HepG2 (cell line): ENCODE results near the gene SUPT6H. TPM values are rescaled to one million over a fixed set of nuclear protein-coding genes. Genes with fewer than 3 reads are reported as not detected.

Source experiments
- ATF1 ChIP-seq: IDR thresholded peaks from 2 replicates; pipeline ENCODE4 v1.6.1; 2016; ENCODE audit warnings: mild to moderate bottlenecking, control low read depth
- CBX5 ChIP-seq: sonication (generic); formaldehyde crosslinking; IDR thresholded peaks from 2 replicates; pipeline ENCODE4 v1.4.0; 2020; ENCODE audit warnings: missing genetic modification reagents, borderline replicate concordance
- CEBPZ ChIP-seq: IDR thresholded peaks from 2 replicates; pipeline ENCODE4 v1.6.1; 2012; ENCODE audit warnings: low read length, improper control_type of control experiment
- GATA4 ChIP-seq: sonication (generic); IDR thresholded peaks from 2 replicates; pipeline ENCODE4 v1.6.1; 2016; ENCODE audit warnings: antibody characterized with exemption, low read depth, borderline replicate concordance
- MEF2D ChIP-seq: sonication (generic); formaldehyde crosslinking; IDR thresholded peaks from 2 replicates; pipeline ENCODE4 v1.5.1; 2020; ENCODE audit warnings: mild to moderate bottlenecking, missing genetic modification reagents
- PHB2 ChIP-seq: fragments of 450-650 bp; IDR thresholded peaks from 2 replicates; pipeline ENCODE4 v1.6.1; 2018; ENCODE audit not compliant: partially characterized antibody
- RFX3 ChIP-seq: IDR thresholded peaks from 2 replicates; pipeline ENCODE4 v1.6.1; 2016; ENCODE audit warnings: missing biosample characterization, missing genetic modification reagents
- SAFB2 ChIP-seq: sonication (generic); formaldehyde crosslinking; IDR thresholded peaks from 2 replicates; pipeline ENCODE4 v1.5.1; 2020; ENCODE audit warnings: missing genetic modification reagents, low read depth, mild to moderate bottlenecking, borderline replicate concordance
- SKI ChIP-seq: fragments of 450-650 bp; IDR thresholded peaks from one replicate; pipeline ENCODE4 v1.6.1; 2018; ENCODE audit warnings: mild to moderate bottlenecking; ENCODE audit not compliant: partially characterized antibody
- TBL1XR1 ChIP-seq: fragments of 150-350 bp; IDR thresholded peaks from 2 replicates; pipeline ENCODE4 v1.6.1; 2014; ENCODE audit warnings: borderline replicate concordance, low read length; ENCODE audit not compliant: partially characterized antibody
- TFDP1 ChIP-seq: IDR thresholded peaks from 2 replicates; pipeline ENCODE4 v1.6.1; 2016; ENCODE audit warnings: missing compliant biosample characterization, missing genetic modification reagents, borderline replicate concordance
- ZFP36 ChIP-seq: fragments of 150-350 bp; IDR thresholded peaks from 2 replicates; pipeline ENCODE4 v1.6.1; 2018; ENCODE audit warnings: borderline replicate concordance, low read length, low read depth; ENCODE audit not compliant: partially characterized antibody
- ZIK1 ChIP-seq: sonication (generic); formaldehyde crosslinking; IDR thresholded peaks from 2 replicates; pipeline ENCODE4 v1.5.0; 2020; ENCODE audit warnings: mild to moderate bottlenecking, low read depth, missing genetic modification reagents, borderline replicate concordance
- ZNF264 ChIP-seq: sonication (generic); formaldehyde crosslinking; IDR thresholded peaks from 2 replicates; pipeline ENCODE4 v1.4.0; 2020; ENCODE audit warnings: missing genetic modification reagents
- ZNF275 ChIP-seq: sonication (generic); formaldehyde crosslinking; IDR thresholded peaks from 2 replicates; pipeline ENCODE4 v1.8.0; 2022; ENCODE audit warnings: missing genetic modification reagents, mild to moderate bottlenecking, inconsistent platforms, borderline replicate concordance
- ZNF432 ChIP-seq: sonication (generic); formaldehyde crosslinking; IDR thresholded peaks from 2 replicates; pipeline ENCODE4 v1.5.0; 2020; ENCODE audit warnings: missing genetic modification reagents, mild to moderate bottlenecking, borderline replicate concordance
- ZNF564 ChIP-seq: sonication (generic); formaldehyde crosslinking; IDR thresholded peaks from 2 replicates; pipeline ENCODE4 v1.8.1; 2023; ENCODE audit warnings: mild to moderate bottlenecking, missing genetic modification reagents
- ZNF782 ChIP-seq: sonication (generic); formaldehyde crosslinking; IDR thresholded peaks from 2 replicates; pipeline ENCODE4 v1.4.0; 2020; ENCODE audit warnings: missing genetic modification reagents, mild to moderate bottlenecking, borderline replicate concordance
- polyA plus RNA-seq, 8 experiments: library from polyadenylated mRNA; depleted of rRNA in 3 of 8; stranded (reverse) in 7 of 8; unstranded in 1 of 8; fragments of >200 nt; fragmentation: Illumina TruSeq in 4 of 8; extraction: Trizol in 4 of 8; gene quantifications; 2 replicates each; pipeline versions ENCODE4 v1.2.1 to v1.2.3, GENCODE V29; 2011 to 2016; ENCODE audit warnings: low read depth in 4 of 8, missing spikeins in 1 of 8, mixed read lengths in 1 of 8; ENCODE audit not compliant: insufficient read depth in 1 of 8
- total RNA-seq, 5 experiments: library from RNA; depleted of rRNA; stranded (reverse); fragments of >200 nt; fragmentation: Illumina TruSeq; extraction: Trizol; gene quantifications; 2 replicates each; pipeline ENCODE4 v1.2.3, GENCODE V29; 2016; ENCODE audit warnings: low read depth in 1 of 5
- TF ChIP-seq, protein P1 (sequence below): sonication (generic); formaldehyde crosslinking; IDR thresholded peaks from 2 replicates; pipeline ENCODE4 v1.8.0; 2022; ENCODE audit warnings: low read depth, missing genetic modification reagents

Gene SUPT6H
- total and polyA plus RNA-seq, 2 of the 13 experiments (the other 11 are each of a cell fraction or from before 2014, with no cell fraction given), result 32.7 to 39.9 TPM

DNA sequence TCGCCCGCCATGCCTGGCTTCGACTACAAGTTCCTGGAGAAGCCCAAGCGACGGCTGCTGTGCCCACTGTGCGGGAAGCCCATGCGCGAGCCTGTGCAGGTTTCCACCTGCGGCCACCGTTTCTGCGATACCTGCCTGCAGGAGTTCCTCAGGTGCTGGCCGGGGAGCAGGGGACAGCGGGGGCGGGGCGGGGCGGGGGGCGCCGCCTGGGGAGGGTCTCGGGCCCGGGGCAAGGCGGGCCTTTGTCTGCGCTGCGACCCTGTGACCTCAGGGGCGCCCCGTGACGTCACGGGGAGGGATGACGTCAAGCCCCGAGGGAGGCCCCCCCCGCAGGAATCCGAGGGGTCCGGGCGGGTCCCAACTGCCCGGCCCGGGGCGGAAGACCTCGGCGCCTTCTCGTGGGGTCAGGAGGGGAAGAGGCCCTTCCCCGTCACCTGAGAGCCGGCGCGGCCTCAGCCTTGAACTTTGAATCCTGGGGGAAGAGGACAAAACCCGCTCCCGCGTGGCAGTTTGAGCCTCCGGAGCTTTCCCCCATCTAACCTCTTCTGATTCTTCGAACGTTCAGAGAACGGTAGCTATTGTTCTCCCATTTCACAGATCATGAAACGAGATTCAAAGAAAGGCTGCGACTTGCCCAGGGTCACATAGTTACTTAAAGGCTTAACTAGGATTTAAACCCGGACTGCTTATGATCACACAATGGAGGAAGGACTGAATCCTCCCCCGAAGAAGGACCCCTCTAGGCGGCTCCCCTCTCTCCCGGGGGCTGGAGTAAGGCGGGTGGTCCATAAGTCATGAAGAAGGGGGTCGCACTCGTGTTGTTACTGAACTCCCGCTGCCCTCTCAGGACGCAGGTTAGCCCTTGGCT lies 82.3 kb downstream of the SUPT6H start (continued):
- TF ChIP-seq ZNF275 (CRISPR knock-in tag), result no peak
- TF ChIP-seq CBX5, result no peak
- no peak for TF ChIP-seq ZNF432
- no peak for TF ChIP-seq ZFP36
- TF ChIP-seq, protein P1, sequence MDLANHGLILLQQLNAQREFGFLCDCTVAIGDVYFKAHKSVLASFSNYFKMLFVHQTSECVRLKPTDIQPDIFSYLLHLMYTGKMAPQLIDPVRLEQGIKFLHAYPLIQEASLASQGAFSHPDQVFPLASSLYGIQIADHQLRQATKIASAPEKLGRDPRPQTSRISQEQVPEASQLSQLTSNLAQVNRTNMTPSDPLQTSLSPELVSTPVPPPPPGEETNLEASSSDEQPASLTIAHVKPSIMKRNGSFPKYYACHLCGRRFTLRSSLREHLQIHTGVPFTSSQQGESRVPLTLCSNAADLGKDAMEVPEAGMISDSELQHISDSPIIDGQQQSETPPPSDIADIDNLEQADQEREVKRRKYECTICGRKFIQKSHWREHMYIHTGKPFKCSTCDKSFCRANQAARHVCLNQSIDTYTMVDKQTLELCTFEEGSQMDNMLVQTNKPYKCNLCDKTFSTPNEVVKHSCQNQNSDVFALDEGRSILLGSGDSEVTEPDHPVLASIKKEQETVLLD (CRISPR knock-in tag), result peak; percentile 62; the same call in 1 of the 2 replicates
- no peak for TF ChIP-seq CEBPZ
- no peak; the same call in none of the 2 replicates for TF ChIP-seq SAFB2 (CRISPR knock-in tag)
- peak; percentile 47; the same call in 1 of the 2 replicates for TF ChIP-seq TFDP1 (CRISPR knock-in tag)
- peak; percentile 88 for TF ChIP-seq ATF1
- TF ChIP-seq GATA4, result no peak
- no peak for TF ChIP-seq ZNF264 (CRISPR knock-in tag)
- TF ChIP-seq ZNF782 (CRISPR knock-in tag), result no peak; the same call in 1 of the 2 replicates
- peak; percentile 17 for TF ChIP-seq TBL1XR1
- no peak for TF ChIP-seq ZIK1
- TF ChIP-seq PHB2, result no peak
- TF ChIP-seq RFX3 (CRISPR knock-in tag), result no peak
- TF ChIP-seq ZNF564 (CRISPR knock-in tag), result peak; percentile 29; the same call in 1 of the 2 replicates
- TF ChIP-seq MEF2D (CRISPR knock-in tag), result no peak; the same call in 1 of the 2 replicates
- TF ChIP-seq SKI, result no peak
